GM18505 (cell line): Measurements from ENCODE around the gene RRP12.

Source experiments
- ATAC-seq: cut with Tn5 transposase; IDR thresholded peaks from one replicate; pipeline ENCODE4 v1.9.1; 2021; ENCODE audit not compliant: unreplicated experiment
- POLR2A ChIP-seq: IDR thresholded peaks from 4 replicates; pipeline ENCODE4 v1.6.1; 2011; ENCODE audit warnings: borderline replicate concordance; ENCODE audit not compliant: insufficient read depth, insufficient read length; ENCODE audit errors: extremely low read depth

The RRP12 gene

GRCh38 chr10:97399843-97400545 lies 1.1 kb downstream of the RRP12 start:
- ATAC-seq: no peak
- no peak for TF ChIP-seq POLR2A

GRCh38 chr10:97396056-97396455 lies 5.1 kb downstream of the RRP12 start:
- no peak for TF ChIP-seq POLR2A
- no peak for ATAC-seq

GRCh38 chr10:97393034-97393573 lies 8.0 kb downstream of the RRP12 start:
- ATAC-seq: no peak
- no peak for TF ChIP-seq POLR2A

GRCh38 chr10:97390091-97390490 lies 11.0 kb downstream of the RRP12 start:
- no peak for TF ChIP-seq POLR2A
- ATAC-seq: no peak

- ATAC-seq: no peak
Observed at GRCh38 chr10:97388152-97388551, 13.0 kb downstream of the RRP12 start.

GRCh38 chr10:97385565-97385964 lies 15.6 kb downstream of the RRP12 start:
- no peak for ATAC-seq
- TF ChIP-seq POLR2A: no peak

More at GRCh38 chr10:97388152-97388551, 13.0 kb downstream of the RRP12 start:
- TF ChIP-seq POLR2A: no peak

- ATAC-seq: no peak
- no peak for TF ChIP-seq POLR2A
Observed at GRCh38 chr10:97384641-97385040, 16.5 kb downstream of the RRP12 start.

- TF ChIP-seq POLR2A: no peak
- no peak for ATAC-seq
Observed at GRCh38 chr10:97384156-97384555, 17.0 kb downstream of the RRP12 start.

GRCh38 chr10:97383159-97383558 lies 18.0 kb downstream of the RRP12 start:
- no peak for TF ChIP-seq POLR2A
- ATAC-seq: no peak

GRCh38 chr10:97381626-97382025 lies 19.5 kb downstream of the RRP12 start:
- TF ChIP-seq POLR2A: no peak
- no peak for ATAC-seq

GRCh38 chr10:97380516-97380915 lies 20.6 kb downstream of the RRP12 start:
- no peak for ATAC-seq
- TF ChIP-seq POLR2A: no peak

- no peak for ATAC-seq
- TF ChIP-seq POLR2A: no peak
Observed at GRCh38 chr10:97378933-97379921, 21.9 kb downstream of the RRP12 start.

GRCh38 chr10:97376413-97376812 lies 24.7 kb downstream of the RRP12 start:
- no peak for ATAC-seq
- TF ChIP-seq POLR2A: no peak
